Activated CD4-positive, CD25-positive, alpha-beta regulatory T cell treated with anti-CD3 and anti-CD28 coated beads, Interleukin-2, amount 50 U/mL, for 24 hours (primary cell): ENCODE results near the gene HBE1.

Source experiments
- ATAC-seq, 2 donors: fragments of 150-1000 bp; cut with Tn5 transposase; one replicate each; pipeline ENCODE4 v1.10.0; 2021; ENCODE audit warnings: mild to moderate bottlenecking in 1 of 2, moderate library complexity in 1 of 2

The HBE1 gene

GRCh38 chr11:5232176-5232575, 37.6 kb downstream of the HBE1 start:
- no peak for ATAC-seq

- ATAC-seq: no peak
These were observed 38.6 kb downstream of the HBE1 start for GRCh38 chr11:5231111-5231510.

- ATAC-seq: no peak
These were observed 39.5 kb downstream of the HBE1 start for GRCh38 chr11:5230266-5230665.

GRCh38 chr11:5229796-5230195, 39.9 kb downstream of the HBE1 start:
- no peak for ATAC-seq

- ATAC-seq: no peak
These were observed 40.4 kb downstream of the HBE1 start for GRCh38 chr11:5229356-5229755.

GRCh38 chr11:5228124-5228523, 41.6 kb downstream of the HBE1 start:
- ATAC-seq: no peak

- ATAC-seq: no peak
These were observed 42.1 kb downstream of the HBE1 start for GRCh38 chr11:5227681-5228080.

GRCh38 chr11:5226732-5227310, 42.9 kb downstream of the HBE1 start, which contains the start of gene HBB:
TSS of gene HBB (minus strand) at chr11:5227071. CDS start at chr11:5227021, 50 bp downstream.
- ATAC-seq: no peak

GRCh38 chr11:5225480-5225871, 44.3 kb downstream of the HBE1 start:
- ATAC-seq: no peak

- no peak for ATAC-seq
These were observed 44.9 kb downstream of the HBE1 start for GRCh38 chr11:5224538-5225479.

GRCh38 chr11:5223686-5224085, 46.1 kb downstream of the HBE1 start:
- ATAC-seq: no peak

GRCh38 chr11:5223146-5223545, 46.6 kb downstream of the HBE1 start:
- ATAC-seq: no peak
